Endothelial cell (in vitro differentiated cells): ENCODE data around the gene ATXN3. TPM values are rescaled to one million over a fixed set of nuclear protein-coding genes. Genes with fewer than 3 reads are reported as not detected.
A peak's percentile ranks its signal among the peaks of the same experiment; 100 is the strongest.

Experiments
- DNase-seq: peaks from one replicate; pipeline ENCODE4 v3.0.0; 2021; ENCODE audit warnings: low spot score
- H3K27ac Mint-ChIP-seq: one replicate; pipeline ENCODE4 v1.8.0; 2021; ENCODE audit warnings: mixed read lengths, inconsistent platforms; ENCODE audit not compliant: unreplicated experiment
- H3K27me3 Mint-ChIP-seq: one replicate; pipeline ENCODE4 v1.8.0; 2021; ENCODE audit warnings: mild to moderate bottlenecking, moderate library complexity, mixed read lengths, inconsistent platforms; ENCODE audit not compliant: unreplicated experiment
- H3K36me3 Mint-ChIP-seq: one replicate; pipeline ENCODE4 v1.8.0; 2021; ENCODE audit warnings: mild to moderate bottlenecking, low read depth, mixed read lengths, inconsistent platforms; ENCODE audit not compliant: unreplicated experiment
- H3K4me1 Mint-ChIP-seq: one replicate; pipeline ENCODE4 v1.8.0; 2021; ENCODE audit warnings: mild to moderate bottlenecking, mixed read lengths, inconsistent platforms; ENCODE audit not compliant: unreplicated experiment
- H3K4me3 Mint-ChIP-seq: one replicate; pipeline ENCODE4 v1.8.0; 2021; ENCODE audit warnings: mild to moderate bottlenecking, mixed read lengths, inconsistent platforms; ENCODE audit not compliant: unreplicated experiment
- H3K9me3 Mint-ChIP-seq: one replicate; pipeline ENCODE4 v1.8.0; 2021; ENCODE audit warnings: mixed read lengths, inconsistent platforms; ENCODE audit not compliant: unreplicated experiment
- total RNA-seq: library from RNA; stranded (reverse); fragmentation: NEBNext Ultra II Directional; extraction: Animal tissue kit (Norgen Biotek cat#: 25700); gene quantifications from one replicate; pipeline ENCODE4 v1.2.1, GENCODE V29; 2021; ENCODE audit not compliant: unreplicated experiment
- TF ChIP-seq, protein P1 (sequence below): fragments of 200-600 bp; sonication (generic); IDR thresholded peaks from one replicate; pipeline ENCODE4 v1.5.0; 2021; ENCODE audit warnings: antibody characterized with exemption; ENCODE audit not compliant: unreplicated experiment

The ATXN3 gene
- total RNA-seq, 1 donor from 2014 or later: 32.7 TPM

DNA sequence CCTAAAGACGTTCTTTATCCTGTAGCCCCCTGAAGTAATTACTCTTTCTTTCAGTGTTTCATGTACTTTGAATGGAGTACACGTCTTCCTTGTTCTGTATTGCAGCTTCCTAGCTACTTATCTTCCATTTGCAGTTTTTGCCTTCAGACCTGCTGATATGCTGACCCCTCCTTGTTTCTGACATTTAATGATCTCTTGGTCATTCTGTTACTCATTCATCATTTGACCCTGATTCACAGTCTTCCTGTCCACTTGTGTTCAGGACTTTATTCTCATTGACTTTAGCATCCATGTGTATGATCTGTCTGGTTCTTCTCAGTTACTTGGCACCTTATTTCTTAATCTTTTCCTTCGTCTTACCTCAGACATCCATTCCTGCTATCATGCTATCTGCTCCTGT is 37.6 kb upstream of the ATXN3 start:
- H3K4me1 Mint-ChIP-seq: no peaks in the 10 kb centered on the region
- no peak overlapping the region for H3K27ac Mint-ChIP-seq
- H3K4me3 Mint-ChIP-seq: no peak overlapping the region
- DNase-seq: no peak
- no peaks in the 10 kb centered on the region for H3K27me3 Mint-ChIP-seq
- TF ChIP-seq, protein P1, sequence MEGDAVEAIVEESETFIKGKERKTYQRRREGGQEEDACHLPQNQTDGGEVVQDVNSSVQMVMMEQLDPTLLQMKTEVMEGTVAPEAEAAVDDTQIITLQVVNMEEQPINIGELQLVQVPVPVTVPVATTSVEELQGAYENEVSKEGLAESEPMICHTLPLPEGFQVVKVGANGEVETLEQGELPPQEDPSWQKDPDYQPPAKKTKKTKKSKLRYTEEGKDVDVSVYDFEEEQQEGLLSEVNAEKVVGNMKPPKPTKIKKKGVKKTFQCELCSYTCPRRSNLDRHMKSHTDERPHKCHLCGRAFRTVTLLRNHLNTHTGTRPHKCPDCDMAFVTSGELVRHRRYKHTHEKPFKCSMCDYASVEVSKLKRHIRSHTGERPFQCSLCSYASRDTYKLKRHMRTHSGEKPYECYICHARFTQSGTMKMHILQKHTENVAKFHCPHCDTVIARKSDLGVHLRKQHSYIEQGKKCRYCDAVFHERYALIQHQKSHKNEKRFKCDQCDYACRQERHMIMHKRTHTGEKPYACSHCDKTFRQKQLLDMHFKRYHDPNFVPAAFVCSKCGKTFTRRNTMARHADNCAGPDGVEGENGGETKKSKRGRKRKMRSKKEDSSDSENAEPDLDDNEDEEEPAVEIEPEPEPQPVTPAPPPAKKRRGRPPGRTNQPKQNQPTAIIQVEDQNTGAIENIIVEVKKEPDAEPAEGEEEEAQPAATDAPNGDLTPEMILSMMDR: no peak
- H3K36me3 Mint-ChIP-seq: peaks cover 18% of the 10 kb centered on the region
- H3K9me3 Mint-ChIP-seq: no peaks in the 10 kb centered on the region

DNA sequence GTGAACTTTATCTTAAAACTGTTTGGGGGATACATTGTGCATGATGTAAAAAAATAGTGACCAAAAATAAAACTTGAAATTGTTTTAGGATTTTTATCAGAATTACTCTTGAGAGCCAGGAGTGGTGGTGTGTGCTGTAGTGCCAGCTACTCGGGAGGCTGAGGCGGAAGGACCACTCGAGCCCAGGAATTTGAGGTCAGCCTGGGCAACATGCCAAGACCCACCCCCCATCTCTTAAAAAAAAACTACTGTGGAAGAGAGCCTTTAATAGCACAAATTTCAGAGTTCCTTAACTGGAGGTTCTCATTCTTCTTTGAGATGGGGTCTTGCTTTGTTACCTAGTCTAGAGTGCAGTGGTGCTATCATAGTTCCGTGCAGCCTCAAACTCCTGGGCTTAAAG is 36.9 kb upstream of the ATXN3 start:
- Mint-ChIP-seq H3K4me1 (no peaks in the 10 kb centered on the region), H3K36me3 (peaks cover 22% of the 10 kb centered on the region)

GRCh38 chr14:92135269-92135668 is 28.9 kb upstream of the ATXN3 start:
- H3K4me3 Mint-ChIP-seq: no peak overlapping the region
- H3K27me3 Mint-ChIP-seq: peaks cover 3% of the 10 kb centered on the region
- no peaks in the 10 kb centered on the region for H3K4me1 Mint-ChIP-seq
- TF ChIP-seq, protein P1: peak; percentile 35
- DNase-seq: no peak
- no peaks in the 10 kb centered on the region for H3K9me3 Mint-ChIP-seq
- peaks cover 21% of the 10 kb centered on the region for H3K36me3 Mint-ChIP-seq
- H3K27ac Mint-ChIP-seq: no peak overlapping the region

More for the DNA sequence above, 36.9 kb upstream of the ATXN3 start:
- DNase-seq: no peak
- Mint-ChIP-seq H3K27ac (no peak overlapping the region), H3K9me3 (no peaks in the 10 kb centered on the region), H3K27me3 (no peaks in the 10 kb centered on the region), H3K4me3 (no peak overlapping the region)
- TF ChIP-seq, protein P1: no peak

DNA sequence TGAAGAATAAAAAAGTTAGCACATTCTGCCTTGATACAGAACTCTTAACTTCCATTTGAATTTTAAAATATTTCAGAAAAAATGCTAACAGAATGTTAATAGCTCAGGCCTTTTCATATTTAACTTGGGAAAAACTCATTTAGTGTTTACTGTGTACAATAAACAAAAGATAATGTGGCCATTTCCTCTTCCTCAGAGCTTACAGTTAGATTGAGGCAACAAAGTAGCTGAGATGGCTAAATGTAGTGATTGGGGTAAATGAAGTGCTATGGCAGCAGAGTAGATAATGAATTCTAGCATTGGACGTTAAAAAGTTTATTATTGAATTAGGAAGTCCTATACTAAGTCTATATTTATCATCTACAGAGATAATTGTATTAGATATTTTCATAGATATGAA is 28.1 kb upstream of the ATXN3 start:
- Mint-ChIP-seq H3K27ac (no peak overlapping the region), H3K36me3 (peaks cover 21% of the 10 kb centered on the region), H3K4me3 (no peak overlapping the region), H3K9me3 (no peaks in the 10 kb centered on the region), H3K27me3 (peaks cover 3% of the 10 kb centered on the region), H3K4me1 (no peaks in the 10 kb centered on the region)
- DNase-seq: no peak
- TF ChIP-seq, protein P1: no peak

GRCh38 chr14:92122761-92123160 is 16.4 kb upstream of the ATXN3 start:
- no peak for DNase-seq
- H3K36me3 Mint-ChIP-seq: peaks cover 5% of the 10 kb centered on the region
- H3K4me3 Mint-ChIP-seq: peak overlapping the region; percentile 99
- H3K27ac Mint-ChIP-seq: peak overlapping the region; percentile 99
- H3K4me1 Mint-ChIP-seq: peaks cover 29% of the 10 kb centered on the region
- peaks cover 14% of the 10 kb centered on the region for H3K27me3 Mint-ChIP-seq
- no peaks in the 10 kb centered on the region for H3K9me3 Mint-ChIP-seq
- TF ChIP-seq, protein P1: no peak
